AG10803 (cell line): ENCODE measurements around the gene FOXE3.

Source experiments
- DNase-seq: peaks from one replicate; pipeline ENCODE4 v3.0.0; 2010; ENCODE audit warnings: low read depth
- H3K4me3 ChIP-seq: 2 replicates; pipeline ENCODE4 v1.5.1; 2011; ENCODE audit warnings: mild to moderate bottlenecking, low read length, control low read depth
- CTCF ChIP-seq: conservative IDR thresholded peaks from 2 replicates; pipeline ENCODE4 v1.5.1; 2011; ENCODE audit warnings: mild to moderate bottlenecking, low read length, control low read depth, inconsistent platforms

The FOXE3 gene

GRCh38 chr1:47415728-47416318, at the start of gene FOXE3:
TSS of gene FOXE3 (plus strand) at chr1:47416285. CDS start at chr1:47416316, 31 bp downstream.
- DNase-seq = no peak

GRCh38 chr1:47367651-47368050, 48.4 kb upstream of the FOXE3 start:
- no peak overlapping the region for H3K4me3 ChIP-seq
- no peak for DNase-seq
- TF ChIP-seq CTCF = no peak

More at GRCh38 chr1:47415728-47416318, at the start of gene FOXE3:
- H3K4me3 ChIP-seq = peak within 1 kb of the TSS; percentile 39
- TF ChIP-seq CTCF = no peak

- DNase-seq = no peak
- no peak for TF ChIP-seq CTCF
- no peak overlapping the region for H3K4me3 ChIP-seq
These were observed 45.0 kb upstream of the FOXE3 start for GRCh38 chr1:47371016-47371517.

- no peak for DNase-seq
- TF ChIP-seq CTCF = no peak
- no peak overlapping the region for H3K4me3 ChIP-seq
These were observed 41.6 kb upstream of the FOXE3 start for GRCh38 chr1:47374501-47374900.

- no peak overlapping the region for H3K4me3 ChIP-seq
- no peak for TF ChIP-seq CTCF
- no peak for DNase-seq
These were observed 37.9 kb upstream of the FOXE3 start for GRCh38 chr1:47378147-47378546.

- no peak for TF ChIP-seq CTCF
- H3K4me3 ChIP-seq = no peak overlapping the region
- DNase-seq = no peak
These were observed 35.4 kb upstream of the FOXE3 start for GRCh38 chr1:47380699-47381098.

- DNase-seq = no peak
- no peak for TF ChIP-seq CTCF
These were observed 33.6 kb upstream of the FOXE3 start for GRCh38 chr1:47382399-47382983.

More at GRCh38 chr1:47382399-47382983, 33.6 kb upstream of the FOXE3 start:
- no peak overlapping the region for H3K4me3 ChIP-seq
